ENCODE results near the gene CYP11A1. TPM values are rescaled to one million over a fixed set of nuclear protein-coding genes. Genes with fewer than 3 reads are reported as not detected.

Gene CYP11A1
- total RNA-seq, 1 donor from 2014 or later: 0.20 TPM

DNA sequence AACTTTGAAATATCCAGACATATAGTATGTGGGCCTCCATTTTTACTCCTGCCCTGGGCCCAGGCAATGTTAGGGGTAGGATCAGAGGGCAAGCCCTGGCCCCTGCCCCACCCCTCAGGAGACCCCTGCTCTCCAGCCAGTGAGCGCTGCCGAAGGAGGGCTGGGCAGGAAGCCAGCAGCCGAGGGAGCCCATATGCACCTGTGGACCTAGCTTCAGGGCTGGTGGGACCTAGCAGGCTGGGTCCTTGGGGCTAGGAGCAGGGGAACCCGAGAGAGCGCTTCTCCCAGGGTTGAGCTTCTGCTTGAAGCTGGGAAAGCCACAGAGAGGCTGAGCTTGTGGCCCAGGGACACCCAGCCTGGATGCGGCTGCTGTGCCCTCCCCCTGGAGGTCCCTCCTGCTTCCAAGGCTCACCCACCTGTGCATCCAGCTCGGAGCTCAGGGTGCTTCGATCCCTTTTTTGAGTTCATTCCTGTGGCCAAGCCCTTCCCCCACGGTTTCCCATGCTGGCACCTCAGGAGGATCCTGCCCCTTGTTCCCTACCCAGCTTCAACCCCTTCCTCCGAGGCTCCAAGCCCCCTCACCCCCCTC is 21.0 kb upstream of the CYP11A1 start:
- no peak for DNase-seq (ENCODE audit: low read depth)

DNA sequence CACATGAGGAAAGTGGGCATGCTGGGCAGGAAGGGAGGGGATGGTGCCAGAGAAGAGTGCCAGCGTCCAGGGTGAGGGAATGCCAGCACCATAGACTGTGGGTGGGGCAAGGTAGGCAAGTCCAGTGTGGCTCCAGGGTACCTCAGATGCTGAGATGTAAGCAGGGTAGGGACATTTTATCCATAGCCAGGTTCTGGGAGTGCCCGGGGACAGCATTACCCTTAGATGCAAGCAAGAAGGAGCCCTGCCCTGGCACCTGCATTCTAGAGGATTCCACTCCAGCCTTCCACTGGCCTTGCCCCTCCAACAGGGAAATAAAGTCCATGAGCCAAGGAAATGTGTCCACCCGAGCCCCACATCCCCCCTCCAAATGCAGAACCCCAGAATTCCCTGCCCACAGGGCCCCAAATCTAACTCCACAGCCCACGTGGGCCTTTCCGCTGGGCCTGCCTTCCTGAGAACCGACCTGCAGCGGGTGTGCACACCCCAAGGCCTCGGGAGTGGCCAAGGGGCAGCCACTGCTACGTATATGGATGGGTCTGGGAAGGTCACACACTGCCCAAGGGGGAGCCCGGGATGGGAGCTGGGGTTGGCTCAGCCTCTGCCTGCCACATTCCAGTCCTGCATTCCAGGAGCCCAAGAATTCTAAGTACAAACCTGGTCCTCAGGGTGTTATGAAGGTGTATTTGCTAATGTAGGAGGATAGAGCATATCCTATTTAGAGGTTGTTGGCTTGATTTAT is 20.3 kb upstream of the CYP11A1 start:
- peak; percentile 71 for DNase-seq (ENCODE audit: low read depth)

DNA sequence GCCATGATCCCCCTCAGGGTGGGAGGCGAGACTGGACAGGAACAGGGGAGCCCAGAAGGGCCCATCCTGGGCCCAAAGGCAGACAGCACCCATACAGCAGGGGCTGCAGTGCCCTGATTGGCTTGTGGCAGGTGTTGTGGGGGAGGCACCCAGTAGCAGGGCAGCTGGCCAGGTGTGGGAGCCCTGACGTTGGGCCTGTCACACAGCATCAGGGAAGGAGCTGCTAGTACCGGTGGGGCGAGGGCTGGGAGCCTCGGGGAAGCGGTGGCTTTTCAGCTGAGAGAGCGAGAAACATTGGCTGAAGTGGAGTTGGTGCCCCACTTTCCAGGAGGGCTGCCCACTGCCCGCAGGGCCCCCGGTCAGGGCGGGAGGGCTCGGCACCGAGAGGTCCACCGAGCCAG is 19.7 kb upstream of the CYP11A1 start:
- DNase-seq (ENCODE audit: low read depth): no peak

DNA sequence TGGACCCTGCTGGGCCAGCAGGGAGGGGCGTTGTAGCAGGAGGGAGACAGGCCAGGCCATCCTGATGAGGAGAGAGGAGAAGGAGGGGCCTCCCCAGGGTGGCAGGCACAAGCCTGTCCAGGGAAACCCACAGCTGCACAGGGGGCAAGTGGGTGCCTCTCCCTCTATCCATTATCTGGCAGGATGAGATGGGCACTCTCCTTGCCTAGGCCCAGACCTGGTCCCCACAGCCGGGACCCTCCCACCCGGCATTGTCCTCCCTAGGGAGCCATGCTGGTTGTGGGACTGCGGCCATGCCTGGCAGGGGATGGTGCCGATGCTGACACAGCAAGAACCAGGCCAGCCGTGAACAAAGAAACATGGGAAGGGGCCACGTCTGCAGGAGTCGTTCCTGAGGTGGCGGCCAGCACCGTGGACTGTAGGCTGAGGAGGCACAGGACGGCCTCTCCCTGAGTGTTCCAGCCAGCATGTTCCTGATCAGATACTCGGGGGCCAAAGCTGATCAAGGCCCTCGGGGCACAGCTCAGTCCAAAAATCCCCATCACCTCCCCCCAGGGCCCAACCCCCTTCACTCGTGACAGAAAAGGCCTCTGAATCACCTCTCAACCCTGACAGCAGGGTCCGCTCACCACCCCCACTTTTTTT is 19.2 kb upstream of the CYP11A1 start:
- no peak for DNase-seq (ENCODE audit: low read depth)

DNA sequence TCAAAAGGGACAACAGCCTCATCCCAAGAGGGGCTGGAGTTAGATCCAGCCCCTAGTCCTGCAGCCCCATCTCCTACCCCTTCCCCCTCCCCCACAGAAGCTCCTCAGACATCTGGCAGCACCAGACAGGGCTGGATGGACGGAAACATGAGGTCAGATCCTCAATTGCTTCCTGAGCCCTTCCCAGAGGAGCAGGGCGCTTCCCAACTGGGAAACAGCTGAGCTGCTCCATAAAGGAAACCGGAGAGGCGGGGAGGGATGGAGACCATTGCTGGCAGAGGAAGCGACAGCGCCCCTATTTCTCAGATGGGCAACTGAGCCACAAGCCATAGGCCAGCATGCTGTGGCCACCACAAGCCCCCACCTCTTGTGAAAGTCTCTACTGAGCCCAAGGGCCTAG is 18.3 kb upstream of the CYP11A1 start:
- DNase-seq (ENCODE audit: low read depth): no peak

DNA sequence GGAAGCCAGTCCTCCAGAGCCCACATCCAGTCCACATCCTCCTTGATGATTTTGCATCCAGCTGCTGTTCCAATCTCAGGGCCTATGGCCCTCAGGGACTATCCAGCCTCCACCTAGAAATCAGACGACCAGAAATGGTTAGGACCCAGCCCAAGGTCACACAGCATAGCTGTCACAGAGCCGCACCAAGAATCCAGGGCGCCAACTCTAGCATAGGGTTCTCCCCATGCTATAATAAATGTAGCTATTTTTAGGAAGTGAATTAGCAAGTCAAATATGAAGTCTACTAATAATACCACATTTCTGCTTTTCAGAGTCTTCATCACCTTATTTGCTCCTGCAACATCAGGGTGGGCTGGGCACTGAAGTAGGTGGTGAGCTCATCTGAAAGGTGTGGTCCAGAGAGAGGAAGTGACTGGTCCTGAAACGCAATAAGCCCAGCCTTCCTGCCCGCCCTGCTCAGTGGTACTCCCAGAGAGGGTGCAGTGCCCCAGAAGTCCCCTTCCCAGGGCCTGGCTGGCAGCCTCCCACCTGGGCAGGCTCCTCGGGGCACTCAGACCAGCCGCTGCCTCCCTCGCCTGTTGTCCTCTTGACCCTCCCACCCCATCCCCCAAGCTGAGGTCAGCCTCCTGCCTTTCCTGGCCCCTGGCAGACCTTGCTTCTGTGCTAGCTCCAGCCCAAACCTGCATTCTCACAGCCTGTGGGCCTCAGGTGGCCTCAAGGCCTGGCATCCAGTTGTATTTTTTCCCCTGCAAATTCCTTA is 17.6 kb upstream of the CYP11A1 start:
- peak; percentile 70 for DNase-seq (ENCODE audit: low read depth)

DNA sequence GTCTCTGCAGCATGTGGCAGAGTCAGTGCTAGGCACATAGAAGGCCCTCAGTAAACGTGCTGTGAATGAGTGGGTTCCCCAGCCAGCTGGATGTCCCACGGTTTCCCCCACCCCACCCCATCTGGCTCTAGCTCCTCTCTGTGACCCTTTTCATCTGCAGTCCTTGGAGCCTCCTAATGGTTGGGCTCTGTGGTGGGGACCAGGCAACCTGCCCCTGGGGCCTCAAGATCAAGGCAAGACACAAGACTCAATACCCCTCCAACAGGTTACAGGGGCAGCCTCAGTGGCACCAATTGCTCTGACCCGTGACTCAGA is 17.1 kb upstream of the CYP11A1 start:
- DNase-seq (ENCODE audit: low read depth): no peak

DNA sequence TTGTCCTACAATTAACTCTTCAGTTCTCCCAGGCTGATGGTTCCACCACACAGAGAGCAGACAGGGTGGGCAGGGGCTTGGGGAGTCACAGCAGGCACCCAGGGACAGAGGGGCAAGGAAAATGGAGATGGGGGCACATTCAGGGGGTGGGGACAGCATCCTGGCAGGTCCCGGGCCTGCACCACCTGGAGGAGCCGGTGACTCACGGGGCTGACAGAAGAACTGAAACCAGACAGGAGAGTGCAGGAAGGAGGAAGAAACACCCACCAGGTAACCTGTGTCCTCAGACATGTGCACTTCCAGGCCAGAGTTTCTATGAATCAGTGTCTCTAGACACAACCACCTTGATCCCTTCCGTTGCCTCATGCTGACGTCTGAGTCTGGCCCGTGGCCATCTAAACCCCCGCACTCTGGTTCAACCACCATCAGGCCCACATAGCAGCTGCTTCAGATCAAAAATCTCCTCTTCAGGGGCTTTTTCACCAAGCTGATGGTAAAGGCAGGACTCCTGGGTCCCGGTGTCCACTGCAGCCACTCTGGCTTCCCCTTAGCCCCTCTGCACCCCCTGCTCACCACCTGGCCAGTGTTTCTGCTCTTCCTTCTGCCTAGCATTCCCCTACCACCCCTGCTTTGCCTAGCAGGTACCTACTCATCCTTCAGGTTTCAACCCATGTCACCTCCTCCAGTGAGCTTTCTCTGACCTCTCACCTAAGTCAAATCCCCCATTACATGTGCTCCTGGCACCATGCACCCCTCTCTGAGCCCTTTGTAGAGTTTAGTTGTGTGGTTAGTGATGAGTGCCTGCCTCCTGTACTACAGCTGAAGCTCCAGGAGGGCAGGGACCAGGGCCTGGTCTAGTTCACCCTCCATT is 16.5 kb upstream of the CYP11A1 start:
- peak; percentile 81 for DNase-seq (ENCODE audit: low read depth)

DNA sequence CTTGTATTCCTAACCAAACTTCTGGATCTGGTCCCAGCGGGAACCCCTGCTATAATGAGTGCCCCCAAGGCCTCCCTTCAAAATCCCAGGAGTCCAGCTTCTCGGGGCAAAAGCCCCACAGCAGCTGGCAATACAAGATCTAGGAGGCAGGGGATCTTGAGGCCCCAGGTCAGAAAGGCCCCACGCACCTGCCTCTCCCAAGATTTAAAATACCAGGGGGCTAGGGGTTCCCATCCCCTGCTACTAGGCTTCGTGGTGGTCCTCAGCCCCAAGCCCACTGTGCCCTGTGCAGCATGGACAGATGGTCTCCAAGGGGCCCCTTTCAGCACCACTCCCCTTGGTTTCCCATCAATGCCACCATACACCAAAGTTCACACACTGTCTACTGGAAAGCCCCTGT is 15.8 kb upstream of the CYP11A1 start:
- no peak for DNase-seq (ENCODE audit: low read depth)

DNA sequence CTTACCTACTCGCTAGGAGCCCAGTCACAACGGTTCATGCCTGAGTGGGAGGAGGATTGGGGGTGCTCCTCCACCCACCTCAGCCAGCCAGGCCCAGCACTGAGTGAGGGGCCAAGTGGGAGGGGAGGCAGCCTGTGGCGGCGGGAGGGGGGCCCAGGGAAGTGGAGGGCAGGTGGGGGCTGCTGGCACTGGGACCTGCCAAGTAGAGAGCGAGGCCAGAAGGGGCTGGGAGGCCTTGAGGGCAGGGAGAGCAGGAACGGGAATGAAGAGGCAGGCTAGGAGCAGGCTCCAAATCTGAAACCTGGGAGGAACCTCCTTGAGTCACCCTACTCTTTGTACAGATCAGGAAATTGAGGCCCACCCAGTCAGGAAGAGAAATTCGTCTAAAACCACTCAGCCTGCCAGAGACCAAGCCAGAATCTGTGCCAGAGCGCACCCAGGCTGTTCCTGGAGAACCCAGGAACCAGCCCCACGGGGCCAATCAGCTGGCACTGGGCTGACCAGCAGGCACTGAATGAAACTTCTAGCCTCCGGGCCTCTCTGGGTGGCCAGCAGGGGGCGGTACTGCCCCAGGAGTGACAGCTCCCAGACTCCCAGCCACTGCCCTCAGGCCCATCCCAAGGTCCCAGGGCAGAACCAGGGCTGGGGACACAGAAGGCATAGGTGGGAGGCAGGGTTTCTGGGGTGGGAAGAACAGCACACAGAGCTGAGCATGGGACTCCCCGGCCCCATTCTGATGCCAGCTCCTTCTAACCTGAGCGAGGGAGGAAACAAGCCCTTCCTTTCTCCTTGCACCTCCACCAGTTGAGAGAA is 14.8 kb upstream of the CYP11A1 start:
- DNase-seq (ENCODE audit: low read depth): peak; percentile 56

DNA sequence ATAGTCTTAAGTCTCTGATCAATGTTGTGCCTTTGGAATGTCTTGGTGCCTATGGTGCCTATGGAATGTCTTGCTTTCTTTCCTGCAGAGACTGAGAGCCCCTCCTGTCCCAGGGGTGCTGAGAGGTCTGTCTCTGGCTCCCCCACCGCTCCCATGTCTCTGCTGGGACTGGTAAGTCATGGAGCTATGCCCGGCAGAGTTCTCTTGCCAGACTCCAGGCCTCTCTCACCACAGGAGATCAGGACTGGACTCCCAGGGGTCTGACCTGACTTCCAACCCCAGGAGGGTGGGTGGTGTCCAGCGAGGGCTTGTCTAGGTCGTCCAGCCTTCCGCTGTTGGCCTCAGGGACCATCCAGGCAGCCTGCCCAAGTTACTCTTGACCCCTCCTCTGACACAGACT is 14.0 kb upstream of the CYP11A1 start:
- DNase-seq (ENCODE audit: low read depth): no peak

DNA sequence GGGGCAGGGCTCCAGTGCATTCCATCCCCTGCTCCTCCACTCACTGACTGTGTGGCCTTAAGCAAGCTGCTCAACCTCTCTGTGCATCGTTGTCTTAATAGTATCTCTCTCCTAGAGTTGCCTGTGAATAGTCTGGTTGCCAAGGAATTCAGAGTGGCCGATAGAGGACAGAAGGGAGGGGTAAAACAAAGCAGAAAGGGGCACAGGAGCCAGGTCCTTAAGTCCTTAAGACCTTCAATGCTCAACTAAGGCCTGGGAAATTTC is 13.7 kb upstream of the CYP11A1 start:
- no peak for DNase-seq (ENCODE audit: low read depth)

DNA sequence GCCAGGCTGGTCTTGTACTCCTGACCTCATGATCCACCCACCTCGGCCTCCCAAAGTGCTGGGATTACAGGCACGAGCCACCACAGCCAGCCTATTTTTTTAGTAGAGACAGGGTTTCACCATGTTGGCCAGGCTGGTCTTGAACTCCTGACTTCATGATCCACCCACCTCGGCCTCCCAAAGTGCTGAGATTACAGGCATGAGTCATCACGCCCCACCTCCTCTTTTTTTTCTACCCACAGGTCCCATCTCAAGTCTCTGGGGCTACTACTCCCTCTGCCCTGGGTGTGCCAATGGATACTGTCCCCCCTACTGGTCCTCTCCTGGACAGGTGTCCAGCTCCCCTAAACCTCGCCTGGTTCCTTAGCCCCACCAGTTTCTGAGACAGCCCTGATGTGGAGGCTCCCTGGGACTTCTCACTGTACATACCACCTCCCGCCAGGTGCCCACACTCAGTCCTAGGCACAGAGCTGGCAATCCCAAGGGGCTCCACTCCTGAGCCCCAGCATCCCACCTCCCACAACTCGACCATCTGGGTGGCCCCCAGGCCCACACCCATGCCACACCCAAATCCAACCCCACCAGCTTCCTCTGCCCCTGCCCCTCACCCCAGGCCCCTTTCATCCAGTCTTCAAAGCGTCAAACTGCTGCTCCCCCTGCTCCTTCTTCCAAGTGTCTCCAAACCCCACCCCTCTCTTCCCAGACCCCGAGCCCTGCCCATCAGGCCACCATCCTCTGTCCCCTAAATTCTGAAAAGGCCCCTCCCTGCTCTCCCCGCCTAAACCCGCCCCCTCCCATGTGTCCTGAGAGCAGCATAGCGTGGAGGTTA is 13.1 kb upstream of the CYP11A1 start:
- no peak for DNase-seq (ENCODE audit: low read depth)

DNA sequence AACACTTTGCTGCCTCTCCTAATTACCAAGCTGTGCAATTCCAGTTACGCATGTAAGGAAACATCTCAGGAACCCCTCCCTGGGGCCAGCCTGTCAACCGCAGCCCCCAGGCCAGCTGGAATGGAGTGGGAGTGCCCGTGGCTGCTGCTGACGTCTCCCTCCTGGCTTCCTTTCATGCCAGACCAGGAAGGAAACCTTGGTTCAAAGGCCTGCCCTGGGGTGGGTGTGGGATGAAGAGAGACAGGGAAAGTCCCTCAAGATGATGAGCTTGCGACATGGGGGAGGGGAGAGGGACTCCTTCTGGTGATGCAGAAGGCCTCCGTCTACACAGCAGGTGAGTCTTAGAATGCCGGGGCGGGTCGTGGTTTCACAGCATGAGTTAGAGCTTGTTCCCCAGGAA is 11.4 kb upstream of the CYP11A1 start:
- DNase-seq (ENCODE audit: low read depth): peak; percentile 56

DNA sequence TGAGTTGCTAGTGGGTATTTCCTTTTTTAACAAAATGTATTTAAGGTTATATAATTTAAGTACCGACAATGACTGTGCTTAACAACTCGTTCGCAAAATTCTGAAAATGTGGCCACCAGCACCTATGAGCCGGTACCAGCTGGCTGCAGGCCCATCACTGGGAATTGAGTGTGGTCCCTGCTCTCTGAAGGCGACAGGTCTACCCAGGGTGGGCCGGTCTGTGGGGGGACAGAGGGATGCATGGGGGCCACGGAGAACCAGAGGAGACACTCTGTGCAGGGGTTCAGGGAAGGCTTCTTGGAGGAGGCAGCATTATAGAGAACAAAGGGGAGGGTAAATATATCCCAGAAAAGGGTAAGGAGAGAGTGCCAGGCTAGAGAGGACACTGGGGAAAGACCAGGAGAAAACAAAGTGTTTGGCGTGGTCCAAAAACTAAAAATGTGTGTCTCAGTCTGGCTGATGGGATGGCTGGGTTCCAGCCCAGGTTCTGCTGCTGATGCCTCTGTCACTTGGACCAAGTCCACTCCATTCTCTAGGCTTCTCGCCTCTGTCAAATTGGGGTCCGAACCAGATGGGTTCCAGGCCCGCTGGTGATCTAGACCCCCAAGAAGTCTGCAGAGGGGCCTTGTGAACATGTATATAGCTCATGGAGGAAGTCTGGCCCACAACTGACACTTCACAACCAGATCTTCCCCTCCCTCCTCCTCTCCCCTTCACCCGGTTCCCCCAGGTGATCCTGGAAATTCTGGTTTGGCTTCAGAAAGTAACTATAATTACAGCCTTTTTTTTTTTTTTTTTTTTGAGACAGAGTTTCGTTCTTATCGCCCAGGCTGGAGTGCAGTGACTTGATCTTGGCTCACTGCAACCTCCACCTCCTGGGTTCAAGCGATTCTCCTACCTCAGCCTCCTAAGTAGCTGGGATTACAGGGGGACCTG is 10.7 kb upstream of the CYP11A1 start:
- no peak for DNase-seq (ENCODE audit: low read depth)

DNA sequence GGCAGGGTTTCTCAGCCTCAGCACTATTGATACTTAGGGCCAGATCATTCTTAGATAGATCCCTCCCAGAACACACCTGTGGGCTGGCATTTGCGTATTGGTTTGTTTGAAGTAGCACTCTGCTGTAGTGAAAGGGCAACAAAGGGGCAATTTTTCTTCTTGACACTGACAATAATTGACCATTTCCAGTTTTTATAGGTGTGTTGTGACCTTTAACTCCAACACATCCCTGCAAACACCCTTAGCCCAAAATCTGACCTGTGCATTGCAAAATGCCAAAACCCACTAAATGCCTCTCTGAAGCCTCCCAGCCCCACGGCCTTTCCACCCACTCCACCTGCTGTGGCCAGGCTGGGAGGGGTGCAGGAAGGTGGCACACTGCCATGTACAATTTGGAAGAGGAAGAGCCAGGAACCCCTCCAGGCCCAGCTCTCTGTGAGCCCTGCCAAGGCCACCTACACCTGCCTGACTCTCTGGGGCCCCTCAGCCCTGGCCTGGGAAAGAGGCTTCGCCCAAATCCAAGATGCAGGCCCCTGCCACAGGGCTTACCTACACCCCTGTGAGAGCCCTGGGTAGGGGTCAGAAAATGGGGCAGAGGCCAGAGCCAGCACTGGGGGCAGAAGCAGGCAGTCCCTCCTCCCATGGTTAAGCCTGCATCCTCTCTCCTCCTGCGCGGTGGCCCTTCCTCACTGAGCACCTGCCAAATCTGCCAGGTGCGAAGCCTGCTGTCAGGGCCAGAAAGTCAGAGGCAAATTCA is 9.6 kb upstream of the CYP11A1 start:
- no peak for DNase-seq (ENCODE audit: low read depth)

DNA sequence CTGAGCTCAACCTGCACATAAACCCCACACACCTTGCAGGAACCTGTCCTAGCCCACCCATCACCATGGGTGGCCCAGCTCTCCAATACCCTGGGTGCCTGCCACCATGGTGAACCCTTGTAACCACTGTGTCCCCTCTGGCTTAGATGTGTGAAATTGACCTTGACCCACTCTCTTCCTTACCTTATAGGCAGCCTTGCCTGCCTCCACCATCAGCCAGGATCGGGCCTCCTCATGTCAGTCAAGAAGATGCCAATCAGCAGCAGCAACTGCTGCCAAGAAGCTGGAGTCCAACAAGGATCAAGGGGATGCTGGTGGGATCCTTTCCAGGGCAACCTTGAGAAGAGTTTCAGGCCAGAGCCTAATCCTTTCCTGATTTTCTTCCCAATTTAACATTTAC is 8.8 kb upstream of the CYP11A1 start:
- DNase-seq (ENCODE audit: low read depth): no peak

DNA sequence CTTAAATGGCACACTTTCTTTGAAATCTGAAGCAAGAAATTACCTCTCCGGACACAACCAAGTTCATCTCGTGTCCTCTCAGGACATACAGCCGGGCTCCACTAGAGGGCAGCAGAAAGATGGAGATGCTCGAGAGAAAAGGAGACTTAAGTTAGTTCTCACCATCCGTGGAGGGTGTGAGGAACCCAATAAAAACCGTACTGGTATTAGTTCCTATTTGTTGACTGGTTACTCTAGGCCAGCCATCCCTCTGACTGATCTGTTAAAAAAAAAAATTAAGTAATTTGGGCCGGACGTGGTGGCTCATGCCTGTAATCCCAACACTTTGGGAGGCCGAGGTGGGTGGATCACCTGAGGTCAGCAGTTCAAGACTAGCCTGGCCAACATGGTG is 7.9 kb upstream of the CYP11A1 start:
- DNase-seq (ENCODE audit: low read depth): peak; percentile 73
